Mesodermal cell (in vitro differentiated cells): Measurements from ENCODE around the gene DACT2.

Experiments
- H3K27ac ChIP-seq: 2 replicates; pipeline ENCODE4 v1.7.0; 2013; ENCODE audit warnings: mild to moderate bottlenecking, low read depth, low read length, moderate library complexity; ENCODE audit not compliant: severe bottlenecking
- H3K36me3 ChIP-seq: 2 replicates; pipeline ENCODE4 v1.7.1; 2013; ENCODE audit warnings: mild to moderate bottlenecking, low read length, moderate library complexity; ENCODE audit not compliant: control insufficient read depth, insufficient read depth
- H3K4me1 ChIP-seq: one replicate; pipeline ENCODE4 v1.7.1; 2013; ENCODE audit warnings: mild to moderate bottlenecking, low read length; ENCODE audit not compliant: insufficient read depth, control insufficient read depth, poor library complexity, severe bottlenecking
- H3K4me3 ChIP-seq: 2 replicates; pipeline ENCODE4 v1.7.0; 2013; ENCODE audit warnings: low read length, control low read depth, mild to moderate bottlenecking; ENCODE audit not compliant: insufficient read depth, poor library complexity, severe bottlenecking; ENCODE audit errors: extremely low read depth
- H3K9me3 ChIP-seq: 2 replicates; pipeline ENCODE4 v1.7.1; 2013; ENCODE audit warnings: mild to moderate bottlenecking, low read length, moderate library complexity; ENCODE audit not compliant: control insufficient read depth
- WGBS, 2 experiments: methylation state at CpG; one replicate each; pipeline ENCODE4 v1.1.5; 2013; ENCODE audit warnings: missing lambda C conversion rate in 2 of 2; ENCODE audit not compliant: insufficient coverage in 2 of 2; 5-methylcytosine and 5-hydroxymethylcytosine counted together

DACT2 gene

GRCh38 chr6:168261234-168261633, 58.3 kb downstream of the DACT2 start:
- Histone ChIP-seq H3K36me3 (no peaks in the 10 kb centered on the region), H3K27ac (no peak overlapping the region), H3K4me3 (no peak overlapping the region), H3K9me3 (no peaks in the 10 kb centered on the region), H3K4me1 (no peaks in the 10 kb centered on the region)
- WGBS, 2 experiments, result 88 to 95% methylated on average over 11 to 12 of the region's 12 CpGs

GRCh38 chr6:168260420-168260987, 59.1 kb downstream of the DACT2 start:
- Histone ChIP-seq H3K36me3 (no peaks in the 10 kb centered on the region), H3K9me3 (no peaks in the 10 kb centered on the region), H3K27ac (no peak overlapping the region), H3K4me1 (no peaks in the 10 kb centered on the region), H3K4me3 (no peak overlapping the region)
- WGBS, 2 experiments, result 87 to 89% methylated on average over 18 to 24 of the region's 24 CpGs

GRCh38 chr6:168258795-168259194, 60.8 kb downstream of the DACT2 start:
- no peak overlapping the region for H3K4me3 ChIP-seq
- H3K27ac ChIP-seq, result no peak overlapping the region
- H3K4me1 ChIP-seq, result no peaks in the 10 kb centered on the region
- H3K36me3 ChIP-seq, result no peaks in the 10 kb centered on the region
- peaks cover 3% of the 10 kb centered on the region for H3K9me3 ChIP-seq
- WGBS, 2 experiments, result 81 to 91% methylated on average over 9 to 10 of the region's 15 CpGs

- Histone ChIP-seq H3K36me3 (no peaks in the 10 kb centered on the region), H3K27ac (no peak overlapping the region), H3K4me3 (no peak overlapping the region), H3K4me1 (no peaks in the 10 kb centered on the region), H3K9me3 (peaks cover 3% of the 10 kb centered on the region)
Observed at GRCh38 chr6:168256940-168257339, 62.6 kb downstream of the DACT2 start.
